ENCODE data around the gene ANK3.

ANK3 gene

GRCh38 chr10:59977486-59977885, 412.2 kb downstream of the ANK3 start:
- DNase-seq (ENCODE audit: low spot score) = no peak

- no peak for DNase-seq (ENCODE audit: low spot score)
Observed at GRCh38 chr10:59976909-59977308, 412.8 kb downstream of the ANK3 start.
